ENCODE data around the gene PSMG4. TPM values are rescaled to one million over a fixed set of nuclear protein-coding genes. Genes with fewer than 3 reads are reported as not detected.

PSMG4 gene
- total and polyA plus RNA-seq, 10 of the 15 experiments (the other 5 are each of a cell fraction or from before 2014, with no cell fraction given) = 7.1 to 62.6 (median 29.8) TPM

DNA sequence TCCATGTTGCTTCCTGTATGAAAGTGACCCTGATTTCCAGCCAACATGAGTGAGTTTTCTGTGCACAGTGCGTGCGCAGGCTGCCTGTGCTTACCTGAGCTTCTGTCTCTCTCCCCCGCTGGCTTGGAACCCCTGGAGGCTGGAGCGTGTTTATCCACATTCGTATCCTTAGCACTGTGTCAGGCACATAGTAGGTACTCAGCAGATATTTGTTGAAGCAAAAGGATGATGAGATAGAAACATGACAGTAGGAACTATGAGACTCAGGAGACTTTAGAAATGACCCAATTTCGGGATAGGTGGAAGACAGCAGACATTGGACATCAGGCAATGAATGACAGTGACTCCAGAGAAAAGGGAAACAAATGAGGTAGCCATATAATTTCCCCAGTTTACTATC lies 46.5 kb upstream of the PSMG4 start:
- ChIA-PET CTCF (interaction anchor here (1.4 to 2.8 kb wide), 3 partner anchors 19 to 88 kb away, joined by 3 to 13 read pairs (median 5); no protein-coding TSS in a partner anchor), RAD21 (ENCODE audit: unreplicated experiment) (interaction anchor here (0.8 to 1.4 kb wide), 2 partner anchors 24 to 39 kb away, joined by 3 to 7 read pairs; no protein-coding TSS in a partner anchor), POLR2A (interaction anchor here (1.1 kb wide), 1 partner anchor 18 kb away, joined by 3 read pairs; no protein-coding TSS in a partner anchor), SMC1A (ENCODE audit: uncharacterized antibody, unreplicated experiment) (interaction anchor here (0.9 to 3.1 kb wide), 3 partner anchors 18 to 48 kb away, joined by 3 to 10 read pairs (median 3); no protein-coding TSS in a partner anchor)
- DNase-seq (ENCODE audit: low read depth, low spot score) (no peak), ATAC-seq (no peak), FAIRE-seq (no peak)
- intact Hi-C loops (cut with micrococcal nuclease; ENCODE audit: unreplicated experiment) = no loop called here
- BruUV-seq (replicated peaks) = no TSS peak
- Histone ChIP-seq H2AFZ (ENCODE audit: control insufficient read depth, low read depth, low read length) (no peak overlapping the region), H4K20me1 (ENCODE audit: control insufficient read depth, insufficient read depth) (no peaks in the 10 kb centered on the region), H3K9me3 (replicated peaks; ENCODE audit: control insufficient read depth, insufficient read depth, low read length) (no peaks in the 10 kb centered on the region), H3K9ac (ENCODE audit: control insufficient read depth, insufficient read depth, low read length) (no peak overlapping the region), H3K27me3 (replicated peaks in 1 of 2; ENCODE audit: control insufficient read depth in 2 of 2, insufficient read depth in 2 of 2, low read length in 1 of 2) (no peaks in the 10 kb centered on the region), H3K27ac (ENCODE audit: control insufficient read depth, insufficient read depth) (no peak overlapping the region), H3K4me3 (no peak overlapping the region), H3K4me2 (ENCODE audit: control insufficient read depth, insufficient read depth) (no peak overlapping the region), H3K36me3 (ENCODE audit: control insufficient read depth in 2 of 2, insufficient read depth in 2 of 2, low read length in 1 of 2) (no peaks in the 10 kb centered on the region), H3K79me2 (ENCODE audit: control insufficient read depth, insufficient read depth, low read length) (no peaks in the 10 kb centered on the region), H3K4me1 (ENCODE audit: control insufficient read depth, insufficient read depth, low read length) (peaks cover 33% of the 10 kb centered on the region)
- in situ Hi-C loops (cut with MboI) = no loop called here
- WGBS (ENCODE audit: insufficient coverage, insufficient replicate concordance, low lambda C conversion rate, missing lambda C conversion rate) = 71% methylated on average over 6 of the region's 6 CpGs
- no peak for TF ChIP-seq ZNF384 (IDR thresholded peaks at IDR 0.05; ENCODE audit: borderline replicate concordance, low read depth, low read length)
- no peak for TF ChIP-seq TCF7 (IDR thresholded peaks at IDR 0.05; ENCODE audit: borderline replicate concordance)
- no peak for TF ChIP-seq RAD51 (IDR thresholded peaks at IDR 0.05)
- no peak for TF ChIP-seq ZNF207 (IDR thresholded peaks at IDR 0.05; ENCODE audit: borderline replicate concordance)
- no peak for TF ChIP-seq RB1 (IDR thresholded peaks at IDR 0.05; ENCODE audit: borderline replicate concordance)
- TF ChIP-seq EED (IDR thresholded peaks at IDR 0.05; ENCODE audit: low read depth) = no peak
- no peak for TF ChIP-seq CHD4 (IDR thresholded peaks at IDR 0.05)

DNA sequence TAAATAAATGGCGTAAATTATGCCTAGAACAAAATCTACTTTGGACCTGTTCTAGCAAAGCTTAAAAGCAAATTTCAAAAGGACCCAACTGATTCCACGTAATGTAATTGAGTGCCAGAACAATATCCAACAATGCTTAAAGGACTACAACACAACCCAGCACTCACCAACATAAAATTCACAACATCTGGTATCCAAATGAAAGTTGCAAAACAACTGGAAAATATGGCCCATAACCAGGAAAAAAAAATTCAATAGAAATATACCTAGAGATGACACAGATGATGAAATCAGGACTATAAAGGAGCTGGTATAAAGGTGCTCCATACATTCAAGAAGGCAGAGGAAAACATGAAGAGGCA lies 45.4 kb upstream of the PSMG4 start:
- Histone ChIP-seq H2AFZ (ENCODE audit: control insufficient read depth, low read depth, low read length) (no peak overlapping the region), H3K4me2 (ENCODE audit: control insufficient read depth, insufficient read depth) (no peak overlapping the region), H3K9me3 (replicated peaks; ENCODE audit: control insufficient read depth, insufficient read depth, low read length) (no peaks in the 10 kb centered on the region), H3K36me3 (ENCODE audit: control insufficient read depth in 2 of 2, insufficient read depth in 2 of 2, low read length in 1 of 2) (no peaks in the 10 kb centered on the region), H3K4me1 (ENCODE audit: control insufficient read depth, insufficient read depth, low read length) (peaks cover 23% of the 10 kb centered on the region), H3K9ac (ENCODE audit: control insufficient read depth, insufficient read depth, low read length) (no peak overlapping the region), H3K79me2 (ENCODE audit: control insufficient read depth, insufficient read depth, low read length) (no peaks in the 10 kb centered on the region), H3K4me3 (no peak overlapping the region), H3K27me3 (replicated peaks in 1 of 2; ENCODE audit: control insufficient read depth in 2 of 2, insufficient read depth in 2 of 2, low read length in 1 of 2) (no peaks in the 10 kb centered on the region), H4K20me1 (ENCODE audit: control insufficient read depth, insufficient read depth) (no peaks in the 10 kb centered on the region), H3K27ac (ENCODE audit: control insufficient read depth, insufficient read depth) (no peak overlapping the region)
- in situ Hi-C loops (cut with MboI) (no loop called here), intact Hi-C loops (cut with micrococcal nuclease; ENCODE audit: unreplicated experiment) (no loop called here)
- CTCF ChIA-PET = interaction anchor here (1.4 to 2.8 kb wide), 2 partner anchors 18 to 38 kb away, joined by 3 to 13 read pairs; no protein-coding TSS in a partner anchor
- RAD21 ChIA-PET (ENCODE audit: unreplicated experiment) = interaction anchor here (1.2 kb wide), 1 partner anchor 38 kb away, joined by 3 read pairs; no protein-coding TSS in a partner anchor
- no TSS peak for BruUV-seq (replicated peaks)
- no peak for ATAC-seq
- SMC1A ChIA-PET (ENCODE audit: uncharacterized antibody, unreplicated experiment) = interaction anchor here (0.7 to 3.1 kb wide), 5 partner anchors 19 to 64 kb away, joined by 3 to 10 read pairs (median 3); partner anchors contain the start of gene PSMG4
- no peak for DNase-seq (ENCODE audit: low read depth, low spot score)
- no peak for FAIRE-seq
- TF ChIP-seq WRNIP1 (IDR thresholded peaks at IDR 0.05; ENCODE audit: borderline replicate concordance, low read depth, low read length) (no peak), MYB (IDR thresholded peaks at IDR 0.05; ENCODE audit: borderline replicate concordance, low read depth, low read length) (no peak), RB1 (IDR thresholded peaks at IDR 0.05; ENCODE audit: borderline replicate concordance) (no peak), FOXM1 (IDR thresholded peaks at IDR 0.05; ENCODE audit: low read depth, low read length) (no peak), FOXK2 (IDR thresholded peaks at IDR 0.05) (no peak), TBL1XR1 (IDR thresholded peaks at IDR 0.05; ENCODE audit: low read depth, low read length) (no peak), HCFC1 (IDR thresholded peaks at IDR 0.05; ENCODE audit: low read length) (no peak)
- TF ChIP-seq, protein P1, sequence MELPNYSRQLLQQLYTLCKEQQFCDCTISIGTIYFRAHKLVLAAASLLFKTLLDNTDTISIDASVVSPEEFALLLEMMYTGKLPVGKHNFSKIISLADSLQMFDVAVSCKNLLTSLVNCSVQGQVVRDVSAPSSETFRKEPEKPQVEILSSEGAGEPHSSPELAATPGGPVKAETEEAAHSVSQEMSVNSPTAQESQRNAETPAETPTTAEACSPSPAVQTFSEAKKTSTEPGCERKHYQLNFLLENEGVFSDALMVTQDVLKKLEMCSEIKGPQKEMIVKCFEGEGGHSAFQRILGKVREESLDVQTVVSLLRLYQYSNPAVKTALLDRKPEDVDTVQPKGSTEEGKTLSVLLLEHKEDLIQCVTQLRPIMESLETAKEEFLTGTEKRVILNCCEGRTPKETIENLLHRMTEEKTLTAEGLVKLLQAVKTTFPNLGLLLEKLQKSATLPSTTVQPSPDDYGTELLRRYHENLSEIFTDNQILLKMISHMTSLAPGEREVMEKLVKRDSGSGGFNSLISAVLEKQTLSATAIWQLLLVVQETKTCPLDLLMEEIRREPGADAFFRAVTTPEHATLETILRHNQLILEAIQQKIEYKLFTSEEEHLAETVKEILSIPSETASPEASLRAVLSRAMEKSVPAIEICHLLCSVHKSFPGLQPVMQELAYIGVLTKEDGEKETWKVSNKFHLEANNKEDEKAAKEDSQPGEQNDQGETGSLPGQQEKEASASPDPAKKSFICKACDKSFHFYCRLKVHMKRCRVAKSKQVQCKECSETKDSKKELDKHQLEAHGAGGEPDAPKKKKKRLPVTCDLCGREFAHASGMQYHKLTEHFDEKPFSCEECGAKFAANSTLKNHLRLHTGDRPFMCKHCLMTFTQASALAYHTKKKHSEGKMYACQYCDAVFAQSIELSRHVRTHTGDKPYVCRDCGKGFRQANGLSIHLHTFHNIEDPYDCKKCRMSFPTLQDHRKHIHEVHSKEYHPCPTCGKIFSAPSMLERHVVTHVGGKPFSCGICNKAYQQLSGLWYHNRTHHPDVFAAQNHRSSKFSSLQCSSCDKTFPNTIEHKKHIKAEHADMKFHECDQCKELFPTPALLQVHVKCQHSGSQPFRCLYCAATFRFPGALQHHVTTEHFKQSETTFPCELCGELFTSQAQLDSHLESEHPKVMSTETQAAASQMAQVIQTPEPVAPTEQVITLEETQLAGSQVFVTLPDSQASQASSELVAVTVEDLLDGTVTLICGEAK (IDR thresholded peaks at IDR 0.05; ENCODE audit: borderline replicate concordance) = no peak
- POLR2A ChIA-PET = no interaction called here
- WGBS (ENCODE audit: insufficient coverage, insufficient replicate concordance, low lambda C conversion rate, missing lambda C conversion rate) = 84% methylated on average over 2 of the region's 2 CpGs

Data from GM12878 (cell line).